Activated CD4-positive, alpha-beta memory T cell treated with anti-CD3 and anti-CD28 coated beads for 36 hours (primary cell): ENCODE data around the gene BIRC7. TPM values are rescaled to one million over a fixed set of nuclear protein-coding genes. Genes with fewer than 3 reads are reported as not detected.

Experiments used
- CTCF ChIA-PET: fragments of 350-600 bp; sonication (Branson Sonifier 250); formaldehyde crosslinking; loops from one replicate; lab custom pipeline; 2021; ENCODE audit warnings: antibody characterized with exemption, inconsistent platforms; lab: Charles Lee
- POLR2A ChIA-PET: fragments of 350-600 bp; sonication (Branson Sonifier 250); formaldehyde crosslinking; loops from one replicate; lab custom pipeline; 2021; ENCODE audit warnings: antibody characterized with exemption; lab: Charles Lee
- DNase-seq: peaks from one replicate; pipeline ENCODE4 v3.0.0-alpha.2; 2020
- H3K27ac Mint-ChIP-seq: one replicate; pipeline ENCODE4 v1.8.0; 2021; ENCODE audit warnings: mixed read lengths
- H3K27me3 Mint-ChIP-seq: one replicate; pipeline ENCODE4 v1.8.0; 2021; ENCODE audit warnings: mixed read lengths
- H3K36me3 Mint-ChIP-seq: one replicate; pipeline ENCODE4 v1.8.0; 2021; ENCODE audit warnings: mixed read lengths
- H3K4me1 Mint-ChIP-seq: one replicate; pipeline ENCODE4 v1.8.0; 2021; ENCODE audit warnings: low read depth, mixed read lengths
- H3K4me3 Mint-ChIP-seq: one replicate; pipeline ENCODE4 v1.8.0; 2021; ENCODE audit warnings: mild to moderate bottlenecking, mixed read lengths
- H3K9me3 Mint-ChIP-seq: one replicate; pipeline ENCODE4 v1.8.0; 2021; ENCODE audit warnings: mixed read lengths
- intact Hi-C: fragments of 100-400 bp; cut with micrococcal nuclease; formaldehyde crosslinking; loops from one replicate; pipeline ENCODE4 v1.15.1; 2023
- total RNA-seq, 2 experiments: library from RNA; stranded (reverse); gene quantifications; one replicate each; pipeline ENCODE4 v1.2.3, GENCODE V29; 2021

BIRC7 gene
- total RNA-seq, 2 experiments from 2014 or later: not detected

GRCh38 chr20:63282946-63283345 lies 47.2 kb downstream of the BIRC7 start:
- no peaks in the 10 kb centered on the region for H3K27me3 Mint-ChIP-seq
- no peak overlapping the region for H3K4me3 Mint-ChIP-seq
- ChIA-PET POLR2A (no interaction called here), CTCF (no interaction called here)
- DNase-seq: no peak
- H3K36me3 Mint-ChIP-seq: peaks cover 13% of the 10 kb centered on the region
- intact Hi-C loops: no loop called here
- H3K27ac Mint-ChIP-seq: no peak overlapping the region
- H3K4me1 Mint-ChIP-seq: peaks cover 4% of the 10 kb centered on the region
- H3K9me3 Mint-ChIP-seq: no peaks in the 10 kb centered on the region

GRCh38 chr20:63283397-63284082 lies 47.8 kb downstream of the BIRC7 start:
- Mint-ChIP-seq H3K36me3 (peaks cover 11% of the 10 kb centered on the region), H3K27ac (peak overlapping the region; percentile 62), H3K4me3 (peak overlapping the region; percentile 63), H3K27me3 (no peaks in the 10 kb centered on the region), H3K4me1 (peaks cover 4% of the 10 kb centered on the region), H3K9me3 (no peaks in the 10 kb centered on the region)
- ChIA-PET POLR2A (no interaction called here), CTCF (no interaction called here)
- no peak for DNase-seq
- intact Hi-C loops: no loop called here

GRCh38 chr20:63284083-63284440 lies 48.4 kb downstream of the BIRC7 start:
- peak; percentile 44 for DNase-seq
- intact Hi-C loops: no loop called here
- Mint-ChIP-seq H3K27ac (peak overlapping the region; percentile 62), H3K9me3 (no peaks in the 10 kb centered on the region), H3K36me3 (peaks cover 14% of the 10 kb centered on the region), H3K27me3 (no peaks in the 10 kb centered on the region), H3K4me1 (peaks cover 4% of the 10 kb centered on the region), H3K4me3 (peak overlapping the region; percentile 63)
- CTCF ChIA-PET: interaction anchor here (1.0 kb wide), 1 partner anchor 26 kb away, joined by 3 read pairs; no protein-coding TSS in a partner anchor
- POLR2A ChIA-PET: no interaction called here

GRCh38 chr20:63284544-63284949 lies 48.8 kb downstream of the BIRC7 start:
- CTCF ChIA-PET: interaction anchor here (1.0 kb wide), 1 partner anchor 26 kb away, joined by 3 read pairs; no protein-coding TSS in a partner anchor
- H3K4me1 Mint-ChIP-seq: peaks cover 4% of the 10 kb centered on the region
- intact Hi-C loops: no loop called here
- no peaks in the 10 kb centered on the region for H3K9me3 Mint-ChIP-seq
- H3K36me3 Mint-ChIP-seq: peaks cover 12% of the 10 kb centered on the region
- peak overlapping the region; percentile 39 for H3K27ac Mint-ChIP-seq
- peak overlapping the region; percentile 69 for H3K4me3 Mint-ChIP-seq
- H3K27me3 Mint-ChIP-seq: no peaks in the 10 kb centered on the region
- DNase-seq: peak; percentile 28
- POLR2A ChIA-PET: no interaction called here

GRCh38 chr20:63284981-63285524 lies 49.3 kb downstream of the BIRC7 start:
- POLR2A ChIA-PET: no interaction called here
- H3K4me3 Mint-ChIP-seq: peak overlapping the region; percentile 69
- CTCF ChIA-PET: interaction anchor here (1.0 to 1.3 kb wide), 2 partner anchors 25 to 96 kb away, joined by 3 read pairs; no protein-coding TSS in a partner anchor
- peaks cover 4% of the 10 kb centered on the region for H3K4me1 Mint-ChIP-seq
- H3K27ac Mint-ChIP-seq: no peak overlapping the region
- DNase-seq: no peak
- no peaks in the 10 kb centered on the region for H3K9me3 Mint-ChIP-seq
- intact Hi-C loops: no loop called here
- peaks cover 12% of the 10 kb centered on the region for H3K36me3 Mint-ChIP-seq
- no peaks in the 10 kb centered on the region for H3K27me3 Mint-ChIP-seq

GRCh38 chr20:63285636-63286615 lies 50.2 kb downstream of the BIRC7 start:
- POLR2A ChIA-PET: no interaction called here
- H3K27ac Mint-ChIP-seq: no peak overlapping the region
- CTCF ChIA-PET: interaction anchor here (1.3 kb wide), 1 partner anchor 96 kb away, joined by 3 read pairs; no protein-coding TSS in a partner anchor
- peaks cover 10% of the 10 kb centered on the region for H3K36me3 Mint-ChIP-seq
- H3K9me3 Mint-ChIP-seq: no peaks in the 10 kb centered on the region
- no peak overlapping the region for H3K4me3 Mint-ChIP-seq
- intact Hi-C loops: no loop called here
- H3K4me1 Mint-ChIP-seq: peaks cover 4% of the 10 kb centered on the region
- no peak for DNase-seq
- H3K27me3 Mint-ChIP-seq: no peaks in the 10 kb centered on the region

- no peak for DNase-seq
- ChIA-PET POLR2A (interaction anchor here (1.4 kb wide), 1 partner anchor 14 kb away, joined by 6 read pairs; the partner anchor contains the start of gene ARFGAP1), CTCF (no interaction called here)
- Mint-ChIP-seq H3K4me3 (no peak overlapping the region), H3K9me3 (no peaks in the 10 kb centered on the region), H3K27ac (no peak overlapping the region), H3K27me3 (no peaks in the 10 kb centered on the region), H3K36me3 (peaks cover 10% of the 10 kb centered on the region), H3K4me1 (peaks cover 4% of the 10 kb centered on the region)
- intact Hi-C loops: no loop called here
These were observed 51.3 kb downstream of the BIRC7 start for GRCh38 chr20:63286781-63287696.

GRCh38 chr20:63287697-63288580 lies 52.2 kb downstream of the BIRC7 start:
- no peak overlapping the region for H3K27ac Mint-ChIP-seq
- no peaks in the 10 kb centered on the region for H3K27me3 Mint-ChIP-seq
- intact Hi-C loops: no loop called here
- no peak overlapping the region for H3K4me3 Mint-ChIP-seq
- H3K36me3 Mint-ChIP-seq: peaks cover 10% of the 10 kb centered on the region
- H3K9me3 Mint-ChIP-seq: no peaks in the 10 kb centered on the region
- peaks cover 4% of the 10 kb centered on the region for H3K4me1 Mint-ChIP-seq
- ChIA-PET POLR2A (interaction anchor here (1.4 kb wide), 1 partner anchor 15 kb away, joined by 6 read pairs; the partner anchor contains the start of gene ARFGAP1), CTCF (interaction anchor here (1.8 kb wide), 1 partner anchor 65 kb away, joined by 6 read pairs; no protein-coding TSS in a partner anchor)
- no peak for DNase-seq

- Mint-ChIP-seq H3K27ac (no peak overlapping the region), H3K36me3 (peaks cover 10% of the 10 kb centered on the region), H3K4me3 (no peak overlapping the region), H3K4me1 (peaks cover 3% of the 10 kb centered on the region), H3K27me3 (no peaks in the 10 kb centered on the region), H3K9me3 (no peaks in the 10 kb centered on the region)
- ChIA-PET CTCF (interaction anchor here (1.8 kb wide), 1 partner anchor 65 kb away, joined by 6 read pairs; no protein-coding TSS in a partner anchor), POLR2A (interaction anchor here (1.4 kb wide), 1 partner anchor 16 kb away, joined by 6 read pairs; the partner anchor contains the start of gene ARFGAP1)
- no peak for DNase-seq
- intact Hi-C loops: no loop called here
These were observed 53.0 kb downstream of the BIRC7 start for GRCh38 chr20:63288581-63289251.
